GM06990 (cell line): Measurements from ENCODE around the gene AGTRAP.

ENCODE experiments used
- DNase-seq: peaks from one replicate; pipeline ENCODE4 v3.0.0-alpha.2; 2011; ENCODE audit not compliant: insufficient read length; ENCODE audit errors: extremely low read depth
- H3K27me3 ChIP-seq: replicated peaks from 2 replicates; pipeline ENCODE4 v1.6.0; 2011; ENCODE audit warnings: low read length; ENCODE audit not compliant: control insufficient read depth, insufficient read depth
- H3K36me3 ChIP-seq: 2 replicates; pipeline ENCODE4 v1.5.1; 2011; ENCODE audit warnings: low read length; ENCODE audit not compliant: control insufficient read depth, insufficient read depth
- H3K4me3 ChIP-seq: replicated peaks from 2 replicates; pipeline ENCODE4 v1.5.1; 2011; ENCODE audit warnings: low read depth, mild to moderate bottlenecking, control low read depth, low read length
- TF ChIP-seq, protein P1 (sequence below): IDR thresholded peaks from 2 replicates; pipeline ENCODE4 v1.5.1; 2011; ENCODE audit warnings: low read length, control low read depth, mild to moderate bottlenecking, inconsistent platforms; ENCODE audit not compliant: insufficient read depth, poor library complexity, severe bottlenecking

AGTRAP gene

DNA sequence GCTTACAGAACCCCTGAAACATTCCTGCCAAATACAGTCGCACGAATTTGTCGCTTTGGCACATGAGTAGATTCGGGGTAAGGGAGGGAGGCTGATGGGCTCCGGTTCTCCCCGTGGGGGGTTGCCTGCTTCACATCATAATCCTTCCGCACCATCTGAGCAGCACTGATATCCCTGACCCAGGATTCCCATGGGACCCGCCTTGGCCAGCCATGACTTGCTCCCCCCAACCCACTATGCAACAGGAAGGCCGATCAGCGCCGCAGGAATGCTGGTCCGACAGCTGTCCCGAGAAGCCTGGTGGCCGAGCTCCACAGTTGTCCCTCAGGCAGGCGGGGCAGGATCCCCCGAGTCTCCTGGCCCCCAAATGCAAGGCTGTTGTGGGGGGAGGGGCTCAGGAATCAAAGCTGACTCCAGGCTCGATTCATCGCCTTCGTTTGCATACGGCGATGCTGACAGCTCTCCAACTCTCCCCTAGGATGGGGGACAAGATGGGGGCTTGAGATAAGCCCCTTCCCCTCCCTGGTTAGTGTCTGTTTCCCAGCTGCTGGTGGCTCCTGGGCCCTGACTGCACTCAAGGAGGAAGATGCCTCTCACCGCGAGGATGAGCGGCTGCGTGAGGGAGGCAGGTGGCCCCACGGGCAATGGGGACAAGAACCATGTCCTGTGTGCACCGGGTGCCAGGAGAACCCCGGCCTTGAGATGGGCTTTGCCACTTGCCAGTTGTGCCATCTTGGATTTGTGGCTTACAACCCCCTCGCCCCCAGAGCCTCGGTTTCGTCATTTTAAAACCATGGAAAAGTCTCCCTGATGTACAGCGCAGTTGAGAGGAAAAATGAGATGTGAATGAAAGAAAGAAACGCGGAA, 35.1 kb upstream of the AGTRAP start:
- Histone ChIP-seq H3K36me3 (no peaks in the 10 kb centered on the region), H3K27me3 (peaks cover 2% of the 10 kb centered on the region; the same call in 1 of the 2 replicates), H3K4me3 (no peak overlapping the region)
- no peak for DNase-seq
- TF ChIP-seq, protein P1, sequence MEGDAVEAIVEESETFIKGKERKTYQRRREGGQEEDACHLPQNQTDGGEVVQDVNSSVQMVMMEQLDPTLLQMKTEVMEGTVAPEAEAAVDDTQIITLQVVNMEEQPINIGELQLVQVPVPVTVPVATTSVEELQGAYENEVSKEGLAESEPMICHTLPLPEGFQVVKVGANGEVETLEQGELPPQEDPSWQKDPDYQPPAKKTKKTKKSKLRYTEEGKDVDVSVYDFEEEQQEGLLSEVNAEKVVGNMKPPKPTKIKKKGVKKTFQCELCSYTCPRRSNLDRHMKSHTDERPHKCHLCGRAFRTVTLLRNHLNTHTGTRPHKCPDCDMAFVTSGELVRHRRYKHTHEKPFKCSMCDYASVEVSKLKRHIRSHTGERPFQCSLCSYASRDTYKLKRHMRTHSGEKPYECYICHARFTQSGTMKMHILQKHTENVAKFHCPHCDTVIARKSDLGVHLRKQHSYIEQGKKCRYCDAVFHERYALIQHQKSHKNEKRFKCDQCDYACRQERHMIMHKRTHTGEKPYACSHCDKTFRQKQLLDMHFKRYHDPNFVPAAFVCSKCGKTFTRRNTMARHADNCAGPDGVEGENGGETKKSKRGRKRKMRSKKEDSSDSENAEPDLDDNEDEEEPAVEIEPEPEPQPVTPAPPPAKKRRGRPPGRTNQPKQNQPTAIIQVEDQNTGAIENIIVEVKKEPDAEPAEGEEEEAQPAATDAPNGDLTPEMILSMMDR, result no peak

DNA sequence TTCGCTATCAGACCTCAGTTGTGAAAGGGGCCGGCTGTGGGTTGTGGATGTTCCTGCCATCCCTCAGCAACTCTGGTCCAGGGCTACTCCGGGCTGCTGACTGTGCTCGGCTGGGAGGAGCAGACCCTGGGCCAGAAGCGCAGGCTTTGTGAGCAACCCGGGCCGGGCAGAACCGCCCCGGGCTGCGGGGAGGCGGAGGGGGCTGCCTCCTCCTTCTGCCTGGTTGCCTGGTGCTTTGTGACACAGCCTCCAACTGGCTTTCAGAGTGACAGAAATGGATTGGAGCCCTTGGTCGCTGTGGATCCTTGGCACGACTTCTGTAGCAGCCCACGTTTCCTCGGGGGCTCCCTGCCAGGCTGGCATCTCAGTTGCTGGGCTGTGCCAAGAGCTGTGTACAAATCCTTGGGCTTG, 34.4 kb upstream of the AGTRAP start:
- TF ChIP-seq, protein P1, result no peak
- no peak for DNase-seq
- Histone ChIP-seq H3K4me3 (no peak overlapping the region), H3K36me3 (no peaks in the 10 kb centered on the region), H3K27me3 (peaks cover 2% of the 10 kb centered on the region; the same call in 1 of the 2 replicates)

DNA sequence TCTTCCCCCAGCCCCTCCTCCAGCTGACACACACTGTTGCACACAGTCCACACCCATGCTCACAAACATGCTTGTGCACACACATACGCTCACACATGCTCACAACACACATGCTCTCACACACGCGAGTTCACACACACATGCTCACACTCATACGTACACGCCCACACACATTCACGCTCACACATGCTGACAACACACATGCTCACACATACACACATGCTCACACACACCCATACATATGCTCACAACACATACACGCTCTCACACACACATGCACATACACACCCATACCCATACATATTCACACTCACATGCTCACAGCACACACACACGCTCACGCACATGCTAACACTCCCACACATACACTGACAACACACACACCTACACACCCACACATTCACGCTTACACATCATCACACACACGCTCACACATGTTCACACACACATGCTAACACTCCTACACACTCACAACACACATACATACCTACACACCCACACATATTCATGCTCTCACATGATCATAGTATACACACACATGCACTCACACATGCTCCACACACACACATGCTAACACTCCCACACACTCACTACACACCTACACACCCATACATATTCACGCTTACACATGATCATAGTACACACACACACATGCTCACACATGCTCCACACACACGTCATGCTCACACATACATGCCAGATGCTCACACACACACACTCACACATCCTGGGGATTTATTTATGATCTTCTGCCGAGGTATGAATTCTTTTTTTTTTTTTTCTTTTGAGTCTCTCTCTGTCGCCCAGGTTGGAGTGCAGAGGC, 33.7 kb upstream of the AGTRAP start:
- no peak for DNase-seq
- Histone ChIP-seq H3K4me3 (no peak overlapping the region), H3K36me3 (no peaks in the 10 kb centered on the region), H3K27me3 (peaks cover 2% of the 10 kb centered on the region; the same call in 1 of the 2 replicates)
- TF ChIP-seq, protein P1, result no peak

DNA sequence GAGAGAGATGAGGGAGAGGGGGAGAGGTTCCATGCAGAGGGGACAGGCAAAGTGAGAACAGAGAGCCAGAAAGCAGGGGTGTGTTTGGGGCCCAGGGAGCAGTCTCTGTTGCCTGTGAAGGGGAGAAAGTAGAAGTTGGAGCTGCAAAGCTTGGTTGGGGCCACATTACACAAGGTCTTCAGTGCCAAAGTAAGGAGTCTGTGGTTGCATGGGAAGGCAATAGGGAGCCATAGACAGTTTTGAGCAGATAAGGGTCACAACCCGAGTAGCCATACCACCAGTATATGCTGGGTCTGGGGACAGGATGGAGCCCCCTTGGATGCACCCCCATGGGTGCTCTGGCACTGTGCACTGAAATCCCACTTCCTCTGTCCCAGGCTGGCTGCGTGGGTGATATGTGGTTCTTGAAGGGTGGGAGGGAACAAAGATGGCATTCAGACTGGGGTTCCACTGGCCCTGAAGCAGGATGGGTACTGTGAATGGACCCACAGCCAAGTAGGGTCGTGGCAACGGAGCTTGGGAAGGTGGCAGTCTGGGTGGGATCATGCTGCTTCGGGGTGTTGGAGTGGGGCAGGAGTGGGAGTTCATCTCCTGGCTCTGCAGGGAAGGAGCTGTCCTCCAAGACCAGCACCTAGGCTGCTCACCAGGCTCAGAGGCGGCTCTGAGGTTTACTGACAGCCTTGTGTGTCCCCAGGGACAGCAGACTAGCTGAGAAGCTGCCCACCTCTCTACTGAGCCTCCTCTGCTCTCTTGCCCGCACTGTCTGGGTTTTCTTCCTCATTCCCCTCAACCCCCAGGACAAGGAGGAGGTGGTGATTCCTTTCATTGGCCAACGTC, 32.4 kb upstream of the AGTRAP start:
- peaks cover 2% of the 10 kb centered on the region; the same call in 1 of the 2 replicates for H3K27me3 ChIP-seq
- H3K36me3 ChIP-seq, result no peaks in the 10 kb centered on the region
- H3K4me3 ChIP-seq, result no peak overlapping the region
- DNase-seq, result no peak
- TF ChIP-seq, protein P1, result no peak

DNA sequence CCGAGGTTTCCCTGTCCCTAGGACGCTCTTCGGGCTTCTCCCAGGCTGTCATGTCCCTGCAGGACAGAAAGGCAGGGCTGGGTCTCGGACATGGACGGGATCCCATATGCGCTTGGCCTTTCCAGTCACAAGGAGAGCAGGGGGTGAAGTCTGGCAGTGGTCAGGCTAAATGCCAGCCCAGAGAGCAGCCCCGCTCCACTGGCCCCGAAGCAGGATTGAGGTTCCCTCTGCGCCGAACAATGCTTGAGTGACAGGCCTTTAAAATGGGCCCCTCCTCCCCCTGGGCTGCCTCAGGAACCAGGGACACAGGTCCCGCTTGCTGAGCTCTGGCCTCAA, 31.8 kb upstream of the AGTRAP start:
- TF ChIP-seq, protein P1, result no peak
- H3K4me3 ChIP-seq, result no peak overlapping the region

More for the DNA sequence above, 31.8 kb upstream of the AGTRAP start:
- H3K27me3 ChIP-seq, result peaks cover 2% of the 10 kb centered on the region; the same call in 1 of the 2 replicates
- no peak for DNase-seq
- H3K36me3 ChIP-seq, result no peaks in the 10 kb centered on the region
